Activated naive CD4-positive, alpha-beta T cell treated with anti-CD3 and anti-CD28 coated beads, Interleukin-2, amount 50 U/mL, for 24 hours (primary cell): ENCODE results near the gene CDK5R1.

Experiments
- H3K27ac Mint-ChIP-seq: one replicate; pipeline ENCODE4 v1.8.0; 2021; ENCODE audit warnings: mild to moderate bottlenecking, mixed read lengths
- H3K27me3 Mint-ChIP-seq: one replicate; pipeline ENCODE4 v1.8.0; 2021; ENCODE audit warnings: mixed read lengths
- H3K36me3 Mint-ChIP-seq: one replicate; pipeline ENCODE4 v1.8.0; 2021; ENCODE audit warnings: mixed read lengths
- H3K4me1 Mint-ChIP-seq: one replicate; pipeline ENCODE4 v1.8.0; 2021; ENCODE audit warnings: mixed read lengths
- H3K4me3 Mint-ChIP-seq: one replicate; pipeline ENCODE4 v1.8.0; 2021; ENCODE audit warnings: mild to moderate bottlenecking, mixed read lengths
- H3K9me3 Mint-ChIP-seq: one replicate; pipeline ENCODE4 v1.8.0; 2021; ENCODE audit warnings: mixed read lengths

The CDK5R1 gene

DNA sequence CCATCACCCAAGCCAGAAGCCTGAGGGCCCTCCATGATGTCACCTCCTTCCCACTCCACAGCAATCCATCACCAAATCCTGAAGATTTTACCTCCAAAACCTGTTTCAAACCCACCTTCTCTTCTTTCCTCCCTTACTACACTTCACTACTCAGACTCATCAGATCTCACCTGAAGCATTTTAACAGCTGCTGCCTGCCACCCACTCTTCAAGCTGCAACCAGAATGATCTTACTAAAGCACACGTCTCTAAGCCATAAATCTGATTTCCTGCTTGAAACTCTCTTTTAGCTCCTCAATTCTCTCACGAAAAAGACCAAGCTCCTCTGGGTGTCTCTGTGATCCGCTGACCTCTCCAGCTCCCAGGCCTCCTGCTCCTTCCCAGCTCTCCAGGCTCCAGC is 46.5 kb downstream of the CDK5R1 start:
- Mint-ChIP-seq H3K4me3 (no peak overlapping the region), H3K27ac (no peak overlapping the region), H3K36me3 (no peaks in the 10 kb centered on the region)

DNA sequence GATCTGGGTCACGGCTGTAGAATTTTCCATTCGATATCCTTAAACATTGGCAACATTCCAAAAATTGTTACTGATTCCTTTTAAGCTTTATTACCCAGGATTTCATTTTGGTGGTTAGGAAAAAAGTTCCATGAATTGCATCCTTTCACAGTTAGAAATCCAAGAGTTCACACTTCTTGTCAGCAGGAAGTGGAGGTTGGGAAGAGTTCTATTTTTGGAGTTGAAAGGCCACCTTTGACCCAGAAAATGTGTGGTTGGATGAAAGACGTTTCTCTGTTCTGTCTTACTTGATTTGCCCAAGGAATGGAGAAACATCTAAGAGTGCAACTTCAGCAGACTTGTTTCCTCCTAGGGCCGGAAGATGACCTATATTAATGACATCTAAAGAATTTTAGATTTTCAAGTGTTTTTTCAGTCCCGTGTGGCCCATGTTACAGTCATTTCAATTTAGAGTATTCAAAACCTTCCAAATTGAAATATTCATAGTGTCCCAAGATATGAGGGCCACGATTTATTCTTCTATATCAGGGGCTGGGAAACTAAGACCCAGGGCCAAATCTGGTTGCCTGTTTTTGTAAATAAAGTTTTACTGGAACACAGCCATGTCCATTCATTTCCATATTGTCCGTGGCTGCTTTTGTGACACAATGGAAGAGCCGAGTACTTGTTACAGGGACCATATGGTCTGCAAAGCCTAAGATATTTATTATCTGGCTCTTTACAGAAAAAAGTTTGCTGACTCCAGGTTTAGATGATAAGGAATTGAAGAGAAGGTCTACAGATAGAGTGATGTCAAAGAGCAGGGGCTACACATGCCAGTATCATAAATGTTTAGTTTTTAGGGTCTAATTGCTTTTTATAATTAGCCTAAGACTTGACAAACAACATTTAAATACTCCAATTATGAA is 50.2 kb downstream of the CDK5R1 start:
- H3K27me3 Mint-ChIP-seq: no peaks in the 10 kb centered on the region
- no peak overlapping the region for H3K4me3 Mint-ChIP-seq
- no peaks in the 10 kb centered on the region for H3K36me3 Mint-ChIP-seq
- no peaks in the 10 kb centered on the region for H3K9me3 Mint-ChIP-seq
- no peak overlapping the region for H3K27ac Mint-ChIP-seq
- H3K4me1 Mint-ChIP-seq: peaks cover 9% of the 10 kb centered on the region

More for the DNA sequence above, 46.5 kb downstream of the CDK5R1 start:
- Mint-ChIP-seq H3K27me3 (no peaks in the 10 kb centered on the region), H3K4me1 (peaks cover 18% of the 10 kb centered on the region), H3K9me3 (no peaks in the 10 kb centered on the region)
